Hepatocyte (in vitro differentiated cells): ENCODE measurements around the gene MYL5. TPM values are rescaled to one million over a fixed set of nuclear protein-coding genes. Genes with fewer than 3 reads are reported as not detected.

Source experiments
- DNase-seq: peaks from one replicate; pipeline ENCODE4 v3.0.0-alpha.2; 2016; ENCODE audit warnings: low spot score
- H2AFZ ChIP-seq: fragments of 200-600 bp; sonication (generic); 2 replicates; pipeline ENCODE4 v1.6.0; 2016; ENCODE audit warnings: antibody characterized with exemption, mild to moderate bottlenecking
- H3K27ac ChIP-seq: fragments of 200-600 bp; sonication (generic); 2 replicates; pipeline ENCODE4 v1.5.1; 2016; ENCODE audit warnings: mild to moderate bottlenecking
- H3K27me3 ChIP-seq: fragments of 200-600 bp; sonication (generic); 2 replicates; pipeline ENCODE4 v1.6.1; 2016
- H3K36me3 ChIP-seq: fragments of 200-600 bp; sonication (generic); replicated peaks from 2 replicates; pipeline ENCODE4 v1.5.1; 2016; ENCODE audit warnings: low read depth; ENCODE audit not compliant: insufficient read depth
- H3K4me1 ChIP-seq: fragments of 200-600 bp; sonication (generic); 2 replicates; pipeline ENCODE4 v1.5.1; 2016; ENCODE audit warnings: mild to moderate bottlenecking, moderate library complexity; ENCODE audit not compliant: insufficient read depth
- H3K4me2 ChIP-seq: fragments of 200-600 bp; sonication (generic); 2 replicates; pipeline ENCODE4 v1.6.0; 2016
- H3K4me3 ChIP-seq: fragments of 200-600 bp; sonication (generic); 2 replicates; pipeline ENCODE4 v1.5.1; 2016; ENCODE audit warnings: mild to moderate bottlenecking
- H3K79me2 ChIP-seq: fragments of 200-600 bp; sonication (generic); 2 replicates; pipeline ENCODE4 v1.6.0; 2017; ENCODE audit warnings: mild to moderate bottlenecking
- H3K9me2 ChIP-seq: fragments of 200-600 bp; sonication (generic); replicated peaks from 2 replicates; pipeline ENCODE4 v1.6.0; 2017; ENCODE audit warnings: mild to moderate bottlenecking; ENCODE audit not compliant: insufficient read depth
- H3K9me3 ChIP-seq: fragments of 200-600 bp; sonication (generic); 2 replicates; pipeline ENCODE4 v1.5.1; 2016; ENCODE audit warnings: low read depth, mild to moderate bottlenecking
- H4K20me1 ChIP-seq: fragments of 200-600 bp; sonication (generic); 2 replicates; pipeline ENCODE4 v1.6.0; 2016; ENCODE audit warnings: mild to moderate bottlenecking; ENCODE audit not compliant: insufficient read depth, poor library complexity, severe bottlenecking
- EZH2 ChIP-seq: fragments of 200-600 bp; sonication (generic); IDR thresholded peaks from 2 replicates; pipeline ENCODE4 v1.6.1; 2016; ENCODE audit warnings: antibody characterized with exemption, mild to moderate bottlenecking, borderline replicate concordance
- EZH2phosphoT487 ChIP-seq: fragments of 200-600 bp; sonication (generic); IDR thresholded peaks from one replicate; pipeline ENCODE4 v1.6.1; 2018; ENCODE audit warnings: antibody characterized with exemption, mild to moderate bottlenecking, low read depth, moderate library complexity; ENCODE audit not compliant: unreplicated experiment, severe bottlenecking
- WGBS: methylation state at CpG from one replicate; pipeline ENCODE4 v1.1.6; 2016; ENCODE audit warnings: low lambda C conversion rate; ENCODE audit errors: missing lambda C conversion rate; 5-methylcytosine and 5-hydroxymethylcytosine counted together
- polyA plus RNA-seq: library from polyadenylated mRNA; unstranded; fragments of >200 nt; fragmentation: Nextera tagmentation; extraction: Ambion mirVana; gene quantifications from 2 replicates; pipeline ENCODE4 v1.2.1, GENCODE V29; 2016
- total RNA-seq: library from RNA; depleted of rRNA; stranded (reverse); fragments of >200 nt; gene quantifications from 2 replicates; pipeline ENCODE4 v1.2.3, GENCODE V29; 2014
- TF ChIP-seq, protein P1 (sequence below): fragments of 200-600 bp; sonication (generic); IDR thresholded peaks from 2 replicates; pipeline ENCODE4 v1.5.1; 2016; ENCODE audit warnings: antibody characterized with exemption, mild to moderate bottlenecking; ENCODE audit not compliant: poor library complexity

The MYL5 gene
- total and polyA plus RNA-seq, 2 experiments from 2014 or later = 12.6 to 25.1 TPM

DNA sequence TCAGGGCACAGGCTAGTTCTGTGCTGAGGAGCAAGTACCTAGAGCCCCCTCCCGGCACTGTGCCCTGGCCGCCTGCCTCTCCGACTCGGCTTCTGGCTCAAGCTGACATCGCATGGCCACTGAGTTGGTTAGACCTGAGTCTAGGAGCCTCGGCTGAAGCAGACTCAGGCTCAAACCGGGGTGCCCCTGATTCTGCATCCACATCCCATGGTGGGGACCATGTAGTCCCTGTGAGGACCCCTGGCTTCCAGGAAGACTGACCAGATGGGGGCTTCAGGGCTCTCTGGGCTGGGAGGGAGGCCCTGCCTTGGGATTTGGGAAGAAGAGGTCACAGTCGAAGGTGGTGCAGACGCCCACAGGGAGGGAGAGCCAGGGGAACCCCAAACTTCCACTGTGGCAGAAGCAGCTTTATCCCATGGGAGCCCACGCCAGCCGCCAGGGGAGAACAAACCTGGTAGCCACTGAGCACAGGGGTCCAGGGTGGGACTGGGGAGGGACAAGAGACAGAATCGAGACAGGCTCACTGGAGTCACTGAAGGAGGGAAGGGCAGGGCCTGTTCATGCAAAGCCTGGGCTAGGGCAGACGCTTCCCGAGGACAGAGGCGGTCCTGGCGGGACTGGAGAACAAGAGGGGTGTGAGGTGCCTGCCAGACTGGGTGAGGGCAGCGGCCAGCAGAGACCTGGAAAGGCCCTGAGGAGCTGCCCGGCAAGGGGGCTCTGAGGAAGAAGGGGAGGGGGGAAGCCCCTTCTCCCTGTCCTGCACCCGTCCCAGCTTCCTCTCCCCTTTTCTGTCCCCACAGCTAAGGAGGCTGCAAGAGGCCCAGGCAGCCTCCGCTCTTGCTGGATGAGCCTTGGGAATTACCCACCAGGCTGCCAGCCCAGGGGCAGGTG is 47.9 kb upstream of the MYL5 start:
- no peaks in the 10 kb centered on the region for H3K79me2 ChIP-seq
- H3K27ac ChIP-seq = no peak overlapping the region
- no peaks in the 10 kb centered on the region for H3K9me2 ChIP-seq
- H3K4me1 ChIP-seq = no peaks in the 10 kb centered on the region
- H3K4me3 ChIP-seq = no peak overlapping the region
- no peaks in the 10 kb centered on the region for H3K9me3 ChIP-seq
- DNase-seq = no peak
- 87% methylated on average over 19 of the region's 20 CpGs for WGBS
- TF ChIP-seq EZH2 = no peak
- H4K20me1 ChIP-seq = no peaks in the 10 kb centered on the region
- no peaks in the 10 kb centered on the region for H3K27me3 ChIP-seq
- no peaks in the 10 kb centered on the region for H3K36me3 ChIP-seq
- no peak overlapping the region for H2AFZ ChIP-seq
- H3K4me2 ChIP-seq = no peak overlapping the region

DNA sequence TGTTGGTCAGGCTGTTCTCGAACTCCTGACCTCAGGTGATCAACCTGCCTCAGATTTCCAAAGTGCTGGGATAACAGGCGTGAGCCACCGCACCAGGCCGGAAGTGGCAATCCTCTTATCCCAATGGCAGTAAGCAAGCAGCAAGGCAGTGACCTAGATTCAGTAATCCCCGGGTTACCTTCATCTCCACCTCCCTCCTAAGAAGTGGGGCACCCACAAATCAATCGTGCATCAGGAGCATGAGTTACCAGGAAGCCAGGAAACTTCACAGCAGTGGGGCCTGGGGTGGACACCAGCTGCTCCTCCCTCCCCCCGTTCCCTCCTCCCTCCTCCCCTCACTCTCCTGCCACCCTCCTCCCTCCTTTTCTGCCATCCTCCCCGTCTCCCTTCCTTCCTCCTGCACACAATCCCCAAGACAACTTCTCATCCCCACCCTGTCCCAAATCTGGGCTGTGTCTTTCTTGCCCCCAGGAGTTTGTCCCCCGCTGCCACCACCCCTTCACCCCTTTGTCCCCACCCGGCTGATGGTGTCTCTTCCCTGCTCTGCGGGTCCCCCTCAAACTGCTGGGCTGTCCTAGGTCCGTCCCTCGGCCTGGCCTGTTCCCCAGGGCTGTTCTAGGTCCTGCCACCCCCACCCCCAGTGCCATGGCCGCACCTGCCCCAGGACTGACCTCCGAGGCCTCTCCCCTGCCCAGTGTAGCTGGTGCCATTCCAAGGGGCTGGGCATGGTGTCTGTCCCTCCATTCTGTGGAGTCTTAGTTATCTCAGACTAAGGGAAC is 46.8 kb upstream of the MYL5 start:
- no peaks in the 10 kb centered on the region for H4K20me1 ChIP-seq

DNA sequence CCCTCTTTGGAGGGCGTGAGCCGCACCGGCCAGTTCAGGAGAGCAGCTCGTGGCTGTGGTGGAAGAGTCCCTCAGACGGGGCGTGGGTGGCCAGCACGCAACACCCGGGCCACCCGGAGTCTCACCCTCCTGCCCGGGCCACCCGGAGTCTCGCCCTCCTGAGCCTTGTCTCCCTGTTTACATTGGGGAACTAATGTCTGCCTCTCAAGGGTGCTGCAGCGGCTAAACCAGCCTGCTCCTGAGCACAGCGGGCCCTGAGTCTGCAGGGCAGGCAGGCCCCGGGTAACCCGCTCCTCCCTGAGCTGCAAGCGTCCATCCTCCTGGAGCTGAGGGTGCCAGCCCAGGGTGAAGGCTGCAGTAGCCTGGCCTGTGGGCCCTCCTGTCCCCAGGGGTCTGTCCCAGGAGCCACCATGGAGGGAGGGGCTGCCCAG is 46.0 kb upstream of the MYL5 start:
- 90% methylated on average over 17 of the region's 17 CpGs for WGBS

More for the DNA sequence above, 46.8 kb upstream of the MYL5 start:
- DNase-seq = no peak
- Histone ChIP-seq H3K79me2 (no peaks in the 10 kb centered on the region), H2AFZ (no peak overlapping the region), H3K9me2 (no peaks in the 10 kb centered on the region), H3K4me2 (no peak overlapping the region), H3K27ac (no peak overlapping the region), H3K4me1 (no peaks in the 10 kb centered on the region), H3K27me3 (no peaks in the 10 kb centered on the region), H3K36me3 (no peaks in the 10 kb centered on the region), H3K4me3 (no peak overlapping the region), H3K9me3 (no peaks in the 10 kb centered on the region)
- TF ChIP-seq, protein P1, sequence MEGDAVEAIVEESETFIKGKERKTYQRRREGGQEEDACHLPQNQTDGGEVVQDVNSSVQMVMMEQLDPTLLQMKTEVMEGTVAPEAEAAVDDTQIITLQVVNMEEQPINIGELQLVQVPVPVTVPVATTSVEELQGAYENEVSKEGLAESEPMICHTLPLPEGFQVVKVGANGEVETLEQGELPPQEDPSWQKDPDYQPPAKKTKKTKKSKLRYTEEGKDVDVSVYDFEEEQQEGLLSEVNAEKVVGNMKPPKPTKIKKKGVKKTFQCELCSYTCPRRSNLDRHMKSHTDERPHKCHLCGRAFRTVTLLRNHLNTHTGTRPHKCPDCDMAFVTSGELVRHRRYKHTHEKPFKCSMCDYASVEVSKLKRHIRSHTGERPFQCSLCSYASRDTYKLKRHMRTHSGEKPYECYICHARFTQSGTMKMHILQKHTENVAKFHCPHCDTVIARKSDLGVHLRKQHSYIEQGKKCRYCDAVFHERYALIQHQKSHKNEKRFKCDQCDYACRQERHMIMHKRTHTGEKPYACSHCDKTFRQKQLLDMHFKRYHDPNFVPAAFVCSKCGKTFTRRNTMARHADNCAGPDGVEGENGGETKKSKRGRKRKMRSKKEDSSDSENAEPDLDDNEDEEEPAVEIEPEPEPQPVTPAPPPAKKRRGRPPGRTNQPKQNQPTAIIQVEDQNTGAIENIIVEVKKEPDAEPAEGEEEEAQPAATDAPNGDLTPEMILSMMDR = no peak
- TF ChIP-seq EZH2phosphoT487 (no peak), EZH2 (no peak)
- 82% methylated on average over 12 of the region's 15 CpGs for WGBS

More for the DNA sequence above, 46.0 kb upstream of the MYL5 start:
- Histone ChIP-seq H3K27me3 (no peaks in the 10 kb centered on the region), H3K4me2 (no peak overlapping the region), H4K20me1 (no peaks in the 10 kb centered on the region), H2AFZ (no peak overlapping the region), H3K27ac (no peak overlapping the region), H3K79me2 (no peaks in the 10 kb centered on the region), H3K4me3 (no peak overlapping the region), H3K4me1 (no peaks in the 10 kb centered on the region), H3K36me3 (no peaks in the 10 kb centered on the region), H3K9me3 (no peaks in the 10 kb centered on the region), H3K9me2 (no peaks in the 10 kb centered on the region)
- TF ChIP-seq EZH2phosphoT487 (no peak), EZH2 (no peak)
- TF ChIP-seq, protein P1 = no peak
- no peak for DNase-seq
